DND-41 (cell line): Measurements from ENCODE around the gene ALDOA.

ENCODE experiments used
- ATAC-seq: fragments of 200-7000 bp; cut with Tn5 transposase; 3 replicates; pipeline ENCODE4 v1.9.1; 2021; ENCODE audit warnings: low read depth; ENCODE audit not compliant: insufficient read depth
- DNase-seq: peaks from one replicate; pipeline ENCODE4 v3.0.0-alpha.2; 2020
- H2AFZ ChIP-seq: 2 replicates; pipeline ENCODE4 v1.6.0; 2012; ENCODE audit warnings: low read depth, low read length
- H3K27ac ChIP-seq: 2 replicates; pipeline ENCODE4 v1.5.1; 2012; ENCODE audit warnings: low read length, inconsistent platforms
- H3K27me3 ChIP-seq: fragments of 200-600 bp; sonication (generic); 2 replicates; pipeline ENCODE4 v1.6.0; 2012; ENCODE audit warnings: low read length, mild to moderate bottlenecking, inconsistent platforms; ENCODE audit not compliant: insufficient read depth, poor library complexity
- H3K36me3 ChIP-seq: 2 replicates; pipeline ENCODE4 v1.5.1; 2012; ENCODE audit warnings: low read length, inconsistent platforms; ENCODE audit not compliant: insufficient read depth
- H3K4me1 ChIP-seq: 2 replicates; pipeline ENCODE4 v1.5.1; 2012; ENCODE audit warnings: mild to moderate bottlenecking, low read length; ENCODE audit not compliant: insufficient read depth
- H3K4me2 ChIP-seq: 2 replicates; pipeline ENCODE4 v1.6.0; 2012; ENCODE audit warnings: mild to moderate bottlenecking, moderate library complexity, low read length, inconsistent platforms; ENCODE audit not compliant: insufficient read depth
- H3K4me3 ChIP-seq, 2 experiments: fragments of 200-600 bp in 1 of 2; shearing (Covaris generic) in 1 of 2; 2 replicates each; pipeline ENCODE4 v1.5.1; 2012 to 2016; ENCODE audit warnings: inconsistent platforms in 2 of 2, low read length in 2 of 2, mild to moderate bottlenecking in 2 of 2, low read depth in 1 of 2, moderate library complexity in 1 of 2
- H3K79me2 ChIP-seq: 2 replicates; pipeline ENCODE4 v1.6.0; 2012; ENCODE audit warnings: low read length, inconsistent platforms; ENCODE audit not compliant: insufficient read depth
- H3K9ac ChIP-seq: 2 replicates; pipeline ENCODE4 v1.6.0; 2012; ENCODE audit warnings: low read depth, mild to moderate bottlenecking, inconsistent platforms, low read length, moderate library complexity
- H3K9me3 ChIP-seq: 2 replicates; pipeline ENCODE4 v1.5.1; 2012; ENCODE audit warnings: low read length, moderate library complexity, mild to moderate bottlenecking, inconsistent platforms; ENCODE audit not compliant: insufficient read depth, severe bottlenecking
- H4K20me1 ChIP-seq: 2 replicates; pipeline ENCODE4 v1.6.0; 2012; ENCODE audit warnings: low read length; ENCODE audit not compliant: insufficient read depth
- EZH2 ChIP-seq: IDR thresholded peaks from 3 replicates; pipeline ENCODE4 v1.6.1; 2012; ENCODE audit warnings: borderline replicate concordance, low read depth, mild to moderate bottlenecking, moderate library complexity, low read length, inconsistent platforms; ENCODE audit not compliant: severe bottlenecking
- TF ChIP-seq, protein P1 (sequence below): IDR thresholded peaks from 2 replicates; pipeline ENCODE4 v1.5.1; 2012; ENCODE audit warnings: borderline replicate concordance, low read length, moderate library complexity, mild to moderate bottlenecking; ENCODE audit not compliant: poor library complexity, severe bottlenecking; ENCODE audit errors: extremely low read depth

The ALDOA gene

DNA sequence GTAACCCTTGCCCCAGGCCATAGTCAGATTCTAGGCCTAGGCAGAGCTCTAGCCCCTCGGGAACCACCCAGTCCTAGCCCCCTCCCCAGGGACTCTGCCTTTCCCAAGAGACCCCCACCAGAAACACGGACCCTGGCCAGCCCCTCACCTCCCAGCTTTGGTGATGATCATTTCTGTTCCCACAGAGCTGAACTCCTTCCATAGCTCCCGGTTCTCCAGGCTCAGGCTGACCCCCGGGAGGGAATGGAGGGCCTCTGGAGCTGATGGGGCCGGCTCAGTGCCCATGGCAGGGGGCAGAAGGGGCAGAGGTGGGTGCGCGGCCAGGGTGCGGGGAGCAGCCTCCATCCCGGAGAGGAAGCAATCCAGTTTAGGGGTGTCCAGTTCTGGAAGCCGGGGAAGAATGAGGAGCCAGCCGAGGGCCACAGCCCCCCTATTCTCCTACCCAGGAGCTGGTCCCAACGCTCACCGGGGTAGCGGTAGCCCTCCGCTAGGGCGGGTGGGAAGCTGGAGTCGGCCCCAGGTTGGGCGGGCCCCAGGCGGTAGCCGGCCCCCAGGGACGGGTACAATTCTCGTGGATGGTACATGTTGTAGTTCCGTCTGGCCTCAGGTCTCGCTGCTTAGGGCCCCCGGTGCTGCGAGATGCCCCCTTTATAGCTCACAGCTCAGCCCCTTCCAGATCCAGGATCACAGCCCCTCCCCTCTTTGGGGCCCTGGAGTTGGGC is 25.2 kb downstream of the ALDOA start:
- H3K27ac ChIP-seq, result no peak overlapping the region; the same call in 1 of the 2 replicates
- no peaks in the 10 kb centered on the region for H3K27me3 ChIP-seq
- H2AFZ ChIP-seq, result peak overlapping the region; percentile 96
- H3K79me2 ChIP-seq, result peaks cover 7% of the 10 kb centered on the region
- H3K4me2 ChIP-seq, result peak overlapping the region; percentile 78; the same call in 1 of the 2 replicates
- no peak overlapping the region; a peak in 1 of 4 replicates for H3K4me3 ChIP-seq
- TF ChIP-seq, protein P1, sequence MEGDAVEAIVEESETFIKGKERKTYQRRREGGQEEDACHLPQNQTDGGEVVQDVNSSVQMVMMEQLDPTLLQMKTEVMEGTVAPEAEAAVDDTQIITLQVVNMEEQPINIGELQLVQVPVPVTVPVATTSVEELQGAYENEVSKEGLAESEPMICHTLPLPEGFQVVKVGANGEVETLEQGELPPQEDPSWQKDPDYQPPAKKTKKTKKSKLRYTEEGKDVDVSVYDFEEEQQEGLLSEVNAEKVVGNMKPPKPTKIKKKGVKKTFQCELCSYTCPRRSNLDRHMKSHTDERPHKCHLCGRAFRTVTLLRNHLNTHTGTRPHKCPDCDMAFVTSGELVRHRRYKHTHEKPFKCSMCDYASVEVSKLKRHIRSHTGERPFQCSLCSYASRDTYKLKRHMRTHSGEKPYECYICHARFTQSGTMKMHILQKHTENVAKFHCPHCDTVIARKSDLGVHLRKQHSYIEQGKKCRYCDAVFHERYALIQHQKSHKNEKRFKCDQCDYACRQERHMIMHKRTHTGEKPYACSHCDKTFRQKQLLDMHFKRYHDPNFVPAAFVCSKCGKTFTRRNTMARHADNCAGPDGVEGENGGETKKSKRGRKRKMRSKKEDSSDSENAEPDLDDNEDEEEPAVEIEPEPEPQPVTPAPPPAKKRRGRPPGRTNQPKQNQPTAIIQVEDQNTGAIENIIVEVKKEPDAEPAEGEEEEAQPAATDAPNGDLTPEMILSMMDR, result no peak
- TF ChIP-seq EZH2, result no peak
- no peak for ATAC-seq
- H3K9ac ChIP-seq, result peak overlapping the region; percentile 62; the same call in 1 of the 2 replicates
- H3K4me1 ChIP-seq, result peaks cover 43% of the 10 kb centered on the region
- no peak for DNase-seq
- H3K36me3 ChIP-seq, result peaks cover 8% of the 10 kb centered on the region; the same call in 1 of the 2 replicates
- peaks cover 3% of the 10 kb centered on the region; the same call in 1 of the 2 replicates for H4K20me1 ChIP-seq
- no peaks in the 10 kb centered on the region for H3K9me3 ChIP-seq

DNA sequence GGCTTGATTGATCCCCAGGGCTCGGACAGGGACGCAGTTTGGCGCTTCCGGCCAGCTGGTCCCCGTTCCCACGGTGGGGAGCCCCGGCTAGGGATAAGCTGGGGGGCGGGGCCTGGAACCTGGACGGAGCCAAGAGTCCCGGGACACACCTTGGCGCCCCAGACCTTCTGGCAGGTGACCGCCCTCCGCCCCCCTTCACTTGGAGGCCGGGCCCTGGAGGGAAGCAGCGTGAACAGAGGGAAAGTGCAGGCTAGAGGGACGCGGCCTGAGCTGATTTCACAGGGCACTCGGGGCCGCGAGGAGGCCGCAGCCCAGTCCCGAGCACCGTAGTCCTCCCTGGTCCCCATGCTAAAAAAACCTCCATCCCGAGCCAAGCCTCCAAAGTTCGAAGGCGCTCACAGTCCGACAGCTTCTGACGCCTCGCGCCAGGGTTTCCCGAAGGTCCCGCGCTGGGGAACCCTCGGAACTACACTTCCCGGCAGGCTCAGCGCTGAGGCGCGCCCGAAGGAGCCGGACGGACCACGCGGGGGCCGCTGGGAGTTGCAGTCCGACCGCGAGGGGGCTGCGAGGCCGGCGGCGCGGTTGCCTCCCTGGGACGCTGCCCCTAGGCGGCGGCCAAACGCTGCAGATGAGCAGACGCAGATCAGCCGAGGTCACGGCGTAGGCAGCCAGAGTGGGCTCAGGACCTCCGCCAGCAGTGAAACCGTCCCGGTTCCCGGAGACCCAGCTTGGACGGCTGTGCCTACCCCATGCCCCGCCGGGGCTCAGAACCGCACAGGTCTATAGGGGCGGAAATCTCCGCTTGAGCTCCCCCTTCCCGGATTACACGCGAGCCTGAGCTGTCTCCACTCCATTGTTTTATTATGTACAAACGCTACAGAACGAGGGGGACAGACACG is 26.2 kb downstream of the ALDOA start, which contains the start of gene TBX6:
TSS of gene TBX6 (minus strand) at position 451 of the 899 bp plus-strand sequence. CDS start 731 bp downstream, outside the sequence.
- Histone ChIP-seq H3K27me3 (no peaks in the 10 kb centered on the region), H3K9me3 (peaks cover 4% of the 10 kb centered on the region), H3K4me1 (peaks cover 49% of the 10 kb centered on the region), H4K20me1 (no peaks in the 10 kb centered on the region), H3K9ac (peak within 1 kb of the TSS; percentile 62), H3K36me3 (peaks cover 8% of the 10 kb centered on the region; the same call in 1 of the 2 replicates), H3K4me2 (peak within 1 kb of the TSS; percentile 78), H3K4me3 (peak within 1 kb of the TSS; percentile 27 to 60), H3K27ac (peak within 1 kb of the TSS; percentile 85), H3K79me2 (peaks cover 7% of the 10 kb centered on the region), H2AFZ (peak within 1 kb of the TSS; percentile 96)
- TF ChIP-seq, protein P1, result peak; percentile 90
- TF ChIP-seq EZH2, result no peak
- peak; percentile 93 for DNase-seq
- ATAC-seq, result peak; percentile 89

DNA sequence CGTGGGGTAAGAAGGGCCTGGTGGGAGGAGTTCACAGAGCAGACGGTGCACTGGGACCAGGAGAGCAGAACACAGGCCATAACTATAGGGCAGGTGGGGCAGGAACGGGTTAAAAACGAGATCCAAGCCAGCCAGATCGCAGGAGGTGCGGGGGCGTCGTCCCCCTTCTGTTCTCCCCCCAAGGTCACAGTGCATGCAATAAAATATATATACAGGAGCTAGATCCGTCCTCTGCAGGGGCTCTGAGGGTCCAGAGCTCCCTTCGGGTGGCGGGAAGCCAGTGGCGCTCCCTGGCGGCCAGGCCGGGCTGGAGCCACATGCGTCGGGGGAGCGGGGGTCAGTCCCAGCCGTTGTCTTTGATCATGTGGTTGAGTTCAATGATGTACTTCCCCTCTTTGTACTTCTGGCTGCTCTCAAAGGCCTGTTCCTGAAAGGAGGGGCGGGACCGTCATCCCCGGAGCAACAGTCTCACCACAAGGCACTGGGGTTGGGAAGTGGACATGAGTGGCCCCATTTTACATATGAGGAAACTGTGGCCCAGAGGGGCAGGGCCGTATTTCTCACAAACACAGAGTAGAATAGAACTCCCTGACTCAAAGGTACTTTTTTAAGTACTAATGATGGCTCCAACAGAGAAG is 26.9 kb downstream of the ALDOA start:
- TF ChIP-seq, protein P1, result peak; percentile 68
- no peak for TF ChIP-seq EZH2
- H3K4me2 ChIP-seq, result peak overlapping the region; percentile 78
- DNase-seq, result peak; percentile 72
- H3K27me3 ChIP-seq, result no peaks in the 10 kb centered on the region
- peak overlapping the region; percentile 85 for H2AFZ ChIP-seq
- H3K79me2 ChIP-seq, result peaks cover 7% of the 10 kb centered on the region
- H3K9ac ChIP-seq, result peak overlapping the region; percentile 62
- peak overlapping the region; percentile 85 for H3K27ac ChIP-seq
- H3K9me3 ChIP-seq, result peaks cover 12% of the 10 kb centered on the region
- H3K4me1 ChIP-seq, result peaks cover 49% of the 10 kb centered on the region
- H3K4me3 ChIP-seq, result peak overlapping the region; percentile 27 to 60
- peak; percentile 15 for ATAC-seq
- H4K20me1 ChIP-seq, result no peaks in the 10 kb centered on the region
- H3K36me3 ChIP-seq, result peaks cover 14% of the 10 kb centered on the region
